Gastroesophageal sphincter (tissue), 4 donors: ENCODE results near the gene TMEM50B. TPM values are rescaled to one million over a fixed set of nuclear protein-coding genes. Genes with fewer than 3 reads are reported as not detected.
A peak's percentile ranks its signal among the peaks of the same experiment; 100 is the strongest.
"Not testable (repeated sequence)": the region's sequence is repeated elsewhere in the genome, so short reads cannot be mapped to it uniquely, and the experiment has no call there.

Experiments used
- ATAC-seq: fragments of 150-250 bp; one replicate; pipeline ENCODE4 v1.9.1; 2016; ENCODE audit warnings: mild to moderate bottlenecking, moderate library complexity
- H3K27ac ChIP-seq, 4 donors: fragments of 200-600 bp; sonication (generic) in 3 of 4; 1 replicate in 3 of 4; 2 replicates in 1 of 4; pipeline ENCODE4 v1.5.1; 2016 to 2019
- H3K27me3 ChIP-seq: fragments of 200-600 bp; sonication (generic); one replicate; pipeline ENCODE4 v1.5.1; 2019
- H3K36me3 ChIP-seq, 2 donors: fragments of 200-600 bp; sonication (generic); one replicate each; pipeline ENCODE4 v1.5.1; 2019; ENCODE audit warnings: control low read depth in 1 of 2
- H3K4me1 ChIP-seq, 3 donors: fragments of 200-600 bp; sonication (generic); 1 replicate in 2 of 3; 2 replicates in 1 of 3; pipeline ENCODE4 v1.5.1; 2016 to 2019; ENCODE audit warnings: control low read depth in 2 of 3
- H3K4me3 ChIP-seq, 2 donors: fragments of 200-600 bp; sonication (generic); one replicate each; pipeline ENCODE4 v1.5.1; 2019; ENCODE audit warnings: mild to moderate bottlenecking in 1 of 2, moderate library complexity in 1 of 2
- H3K9me3 ChIP-seq, 3 donors: fragments of 200-600 bp; sonication (generic); one replicate each; pipeline ENCODE4 v1.5.1; 2017 to 2019; ENCODE audit warnings: control low read depth in 2 of 3
- EP300 ChIP-seq: sonication (generic); formaldehyde crosslinking; IDR thresholded peaks from one replicate; pipeline ENCODE4 v1.6.1; 2017; ENCODE audit warnings: antibody characterized with exemption, mild to moderate bottlenecking
- POLR2A ChIP-seq, 2 donors: fragments of 450-650 bp; IDR thresholded peaks; one replicate each; pipeline ENCODE4 v1.6.1; 2017; ENCODE audit warnings: antibody characterized with exemption in 2 of 2, mild to moderate bottlenecking in 2 of 2, moderate library complexity in 1 of 2
- POLR2AphosphoS5 ChIP-seq: sonication (generic); formaldehyde crosslinking; IDR thresholded peaks from one replicate; pipeline ENCODE4 v1.6.1; 2017; ENCODE audit warnings: antibody characterized with exemption
- WGBS, 2 donors: methylation state at CpG; one replicate each; pipeline ENCODE4 v1.1.5; 2018; ENCODE audit warnings: low coverage in 1 of 2; 5-methylcytosine and 5-hydroxymethylcytosine counted together
- total RNA-seq, 4 donors: library from RNA; depleted of rRNA; stranded (reverse); fragments of >200 nt; gene quantifications; one replicate each; pipeline ENCODE4 v1.1.0, GENCODE V29; 2016
- TF ChIP-seq, protein P1 (sequence below), 4 experiments: fragments of 200-600 bp in 2 of 4; fragments of 450-650 bp in 2 of 4; sonication (generic) in 1 of 4; IDR thresholded peaks; one replicate each; pipeline ENCODE4 v1.5.1; 2017 to 2019; ENCODE audit warnings: antibody characterized with exemption in 4 of 4, mild to moderate bottlenecking in 2 of 4, moderate library complexity in 2 of 4

The TMEM50B gene
- total RNA-seq, 4 donors from 2014 or later: 56.4 to 175 (median 90.0) TPM

DNA sequence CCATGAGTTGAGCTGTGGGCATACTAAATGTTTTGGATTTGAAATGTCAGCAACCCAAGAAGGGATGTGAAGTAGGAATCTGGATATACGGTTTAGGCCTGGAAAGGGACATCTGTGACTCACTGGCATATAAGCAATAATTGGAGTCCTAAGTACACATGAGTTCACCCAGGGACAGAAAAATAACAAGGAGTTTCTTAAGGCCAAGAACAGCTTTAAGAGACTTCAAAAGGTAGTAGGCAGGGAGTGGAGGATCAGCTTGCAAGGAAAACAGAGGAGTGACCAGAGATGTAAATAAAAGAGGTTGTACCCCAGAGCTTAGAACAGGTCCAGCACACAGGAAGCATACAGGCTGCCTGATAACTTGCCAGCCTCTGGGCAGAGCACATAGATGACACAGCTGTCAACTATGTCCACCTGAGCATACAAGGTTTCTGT, 28.1 kb downstream of the TMEM50B start:
- WGBS, 2 donors: 67 to 70% methylated on average over 1 of the region's 1 CpG
- no peaks in the 10 kb centered on the region for H3K9me3 ChIP-seq
- TF ChIP-seq EP300 (no peak), POLR2A (IDR thresholded peaks at IDR 0.05) (no peak), POLR2AphosphoS5 (no peak)
- TF ChIP-seq, protein P1, sequence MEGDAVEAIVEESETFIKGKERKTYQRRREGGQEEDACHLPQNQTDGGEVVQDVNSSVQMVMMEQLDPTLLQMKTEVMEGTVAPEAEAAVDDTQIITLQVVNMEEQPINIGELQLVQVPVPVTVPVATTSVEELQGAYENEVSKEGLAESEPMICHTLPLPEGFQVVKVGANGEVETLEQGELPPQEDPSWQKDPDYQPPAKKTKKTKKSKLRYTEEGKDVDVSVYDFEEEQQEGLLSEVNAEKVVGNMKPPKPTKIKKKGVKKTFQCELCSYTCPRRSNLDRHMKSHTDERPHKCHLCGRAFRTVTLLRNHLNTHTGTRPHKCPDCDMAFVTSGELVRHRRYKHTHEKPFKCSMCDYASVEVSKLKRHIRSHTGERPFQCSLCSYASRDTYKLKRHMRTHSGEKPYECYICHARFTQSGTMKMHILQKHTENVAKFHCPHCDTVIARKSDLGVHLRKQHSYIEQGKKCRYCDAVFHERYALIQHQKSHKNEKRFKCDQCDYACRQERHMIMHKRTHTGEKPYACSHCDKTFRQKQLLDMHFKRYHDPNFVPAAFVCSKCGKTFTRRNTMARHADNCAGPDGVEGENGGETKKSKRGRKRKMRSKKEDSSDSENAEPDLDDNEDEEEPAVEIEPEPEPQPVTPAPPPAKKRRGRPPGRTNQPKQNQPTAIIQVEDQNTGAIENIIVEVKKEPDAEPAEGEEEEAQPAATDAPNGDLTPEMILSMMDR (IDR thresholded peaks at IDR 0.05): no peak
- ATAC-seq: no peak
- no peaks in the 10 kb centered on the region for H3K4me1 ChIP-seq
- no peak overlapping the region for H3K4me3 ChIP-seq
- H3K27me3 ChIP-seq: no peaks in the 10 kb centered on the region
- H3K36me3 ChIP-seq: peaks cover 0 to 90% of the 10 kb centered on the region in 2 donors
- H3K27ac ChIP-seq: no peak overlapping the region

DNA sequence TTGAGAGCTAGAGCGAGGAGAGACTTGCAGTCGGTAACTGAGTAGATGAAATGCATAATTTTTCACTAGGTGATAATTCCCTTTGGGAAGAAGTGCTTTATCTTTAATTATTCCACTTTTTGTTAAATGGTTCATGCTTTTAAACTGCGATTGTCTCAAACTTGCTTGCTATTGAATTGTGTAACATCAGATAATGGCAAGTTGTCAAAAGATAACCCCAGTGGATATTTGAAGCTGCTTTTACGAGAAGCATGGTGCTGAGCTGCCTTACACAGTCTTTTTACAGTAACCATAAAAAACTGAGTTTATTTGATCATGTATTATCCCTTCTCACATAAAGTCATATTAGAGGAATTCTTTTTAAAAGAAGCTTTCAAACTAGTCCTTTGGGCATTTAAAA, 30.2 kb downstream of the TMEM50B start:
- TF ChIP-seq EP300 (no peak), POLR2A (IDR thresholded peaks at IDR 0.05) (no peak), POLR2AphosphoS5 (no peak)
- TF ChIP-seq, protein P1 (IDR thresholded peaks at IDR 0.05): no peak
- Histone ChIP-seq H3K4me1 (peaks cover 0 to 10% (median 0%) of the 10 kb centered on the region in 3 donors), H3K36me3 (peaks cover 0 to 73% of the 10 kb centered on the region in 2 donors), H3K27me3 (no peaks in the 10 kb centered on the region), H3K9me3 (no peaks in the 10 kb centered on the region), H3K27ac (no peak overlapping the region), H3K4me3 (no peak overlapping the region)
- no peak for ATAC-seq
- WGBS, 2 donors: 86 to 92% methylated on average over 4 of the region's 4 CpGs

DNA sequence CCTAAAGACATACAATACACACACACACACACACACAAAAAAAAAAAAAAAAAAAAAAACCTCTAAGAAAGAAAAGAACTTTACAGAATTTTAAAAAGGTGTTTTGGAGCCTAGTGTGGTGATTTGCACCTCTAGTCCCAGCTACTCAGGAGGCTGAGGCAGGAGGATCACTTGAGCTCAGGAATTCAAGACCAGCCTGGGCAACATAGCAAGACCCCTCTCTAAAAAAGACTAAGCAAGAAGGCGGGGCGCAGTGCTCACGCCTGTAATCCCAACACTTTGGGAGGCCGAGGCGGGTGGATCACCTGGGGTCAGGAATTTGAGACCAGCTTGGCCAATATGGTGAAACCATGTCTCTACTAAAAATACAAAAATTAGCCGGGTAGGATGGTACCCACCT, 33.2 kb downstream of the TMEM50B start:
- not testable (repeated sequence) for H3K27ac ChIP-seq, H3K4me3 ChIP-seq, H3K27me3 ChIP-seq, H3K9me3 ChIP-seq, ATAC-seq
- WGBS, 2 donors: 89 to 100% methylated on average over 1 to 6 of the region's 6 CpGs
- peaks cover 0 to 25% (median 6%) of the 10 kb centered on the region in 3 donors for H3K4me1 ChIP-seq
- H3K36me3 ChIP-seq: peaks cover 0 to 64% of the 10 kb centered on the region in 2 donors

DNA sequence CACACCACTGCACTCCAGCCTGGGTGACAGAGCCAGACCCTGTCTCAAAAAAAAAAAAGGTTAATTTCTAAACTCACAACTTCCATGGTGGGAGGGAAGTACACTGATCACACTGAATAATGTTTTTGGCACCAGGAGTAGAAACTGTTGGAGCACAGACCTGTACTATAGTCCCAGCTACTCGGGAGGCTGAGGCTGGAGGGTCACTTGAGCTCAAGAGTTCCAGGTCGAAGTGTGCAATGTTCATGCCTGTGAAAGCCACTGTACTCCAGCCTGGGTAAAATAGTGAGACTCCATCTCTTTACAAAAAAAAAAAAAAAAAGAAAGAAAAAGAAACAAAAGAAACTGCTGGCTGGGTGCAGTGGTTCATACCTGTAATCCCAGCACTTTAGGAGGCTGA, 35.3 kb downstream of the TMEM50B start:
- peaks cover 0 to 29% (median 6%) of the 10 kb centered on the region in 3 donors for H3K4me1 ChIP-seq
- no peak overlapping the region for H3K4me3 ChIP-seq
- TF ChIP-seq EP300 (no peak), POLR2AphosphoS5 (no peak), POLR2A (IDR thresholded peaks at IDR 0.05) (no peak)
- TF ChIP-seq, protein P1 (IDR thresholded peaks at IDR 0.05): no peak
- ATAC-seq: no peak
- H3K36me3 ChIP-seq: peaks cover 0 to 54% of the 10 kb centered on the region in 2 donors
- no peaks in the 10 kb centered on the region for H3K9me3 ChIP-seq
- H3K27me3 ChIP-seq: no peaks in the 10 kb centered on the region
- H3K27ac ChIP-seq: peak overlapping the region in 2 of 4 donors; percentile 14 to 45
- WGBS, 2 donors: 40 to 55% methylated on average over 1 to 2 of the region's 2 CpGs

DNA sequence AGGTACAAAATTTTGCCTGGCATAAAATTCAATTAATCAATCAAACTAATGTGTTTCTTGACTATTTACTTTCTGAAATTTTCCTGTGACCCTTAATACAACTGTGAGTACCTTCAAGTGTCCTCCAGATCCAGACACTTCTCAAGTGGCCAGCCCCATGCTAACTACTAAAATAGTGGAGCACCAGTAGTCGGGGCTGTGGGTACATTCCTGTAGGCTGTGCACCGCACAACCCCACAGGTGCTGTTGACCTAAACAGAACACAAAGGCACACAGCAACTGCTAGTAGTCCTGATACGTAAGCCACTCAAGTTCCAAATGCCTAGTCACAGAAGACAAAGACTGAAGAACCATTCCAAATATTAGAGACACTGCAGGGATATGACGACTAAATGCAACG, 36.6 kb downstream of the TMEM50B start:
- Histone ChIP-seq H3K27ac (peak overlapping the region in 1 of 4 donors; percentile 68), H3K4me1 (peaks cover 0 to 29% (median 6%) of the 10 kb centered on the region in 3 donors), H3K36me3 (peaks cover 0 to 54% of the 10 kb centered on the region in 2 donors), H3K9me3 (no peaks in the 10 kb centered on the region), H3K4me3 (no peak overlapping the region), H3K27me3 (no peaks in the 10 kb centered on the region)
- no peak for ATAC-seq
- 85 to 95% methylated on average over 3 to 5 of the region's 5 CpGs for WGBS, 2 donors
- TF ChIP-seq POLR2A (IDR thresholded peaks at IDR 0.05) (no peak), POLR2AphosphoS5 (no peak), EP300 (no peak)
- TF ChIP-seq, protein P1 (IDR thresholded peaks at IDR 0.05): no peak
